B cell (primary cell): ENCODE results near the gene GADD45G. TPM values are rescaled to one million over a fixed set of nuclear protein-coding genes. Genes with fewer than 3 reads are reported as not detected.

Experiments used
- ATAC-seq: fragments of 200-7000 bp; cut with Tn5 transposase; one replicate; pipeline ENCODE4 v1.10.0; 2021; ENCODE audit warnings: low read depth, mild to moderate bottlenecking, moderate number of reproducible peaks, moderate library complexity
- CTCF ChIA-PET: fragments of 350-600 bp; sonication (Branson Sonifier 250); formaldehyde crosslinking; loops from one replicate; lab custom pipeline; 2021; ENCODE audit warnings: antibody characterized with exemption, inconsistent platforms; lab: Charles Lee
- POLR2A ChIA-PET: fragments of 350-600 bp; sonication (Branson Sonifier 250); formaldehyde crosslinking; loops from one replicate; lab custom pipeline; 2021; ENCODE audit warnings: antibody characterized with exemption; lab: Charles Lee
- DNase-seq: peaks from one replicate; pipeline ENCODE4 v3.0.0; 2013
- H2AFZ ChIP-seq: 2 replicates; pipeline ENCODE4 v1.6.1; 2012; ENCODE audit warnings: mild to moderate bottlenecking, low read depth, low read length; ENCODE audit not compliant: insufficient read depth, poor library complexity, severe bottlenecking
- H3K27ac ChIP-seq, 2 donors: 1 replicate in 1 of 2; 2 replicates in 1 of 2; pipeline ENCODE4 v1.5.1; 2012 to 2013; ENCODE audit warnings: low read length in 2 of 2, mild to moderate bottlenecking in 2 of 2, moderate library complexity in 1 of 2
- H3K27me3 ChIP-seq, 4 experiments: fragments of 200-600 bp in 1 of 4; sonication (generic) in 1 of 4; replicated peaks in 1 of 4; 1 replicate in 2 of 4; 2 replicates in 2 of 4; pipeline versions ENCODE4 v1.6.1 to v1.7.0; 2013 to 2016; ENCODE audit warnings: low read length in 3 of 4, mild to moderate bottlenecking in 2 of 4, mixed read lengths in 1 of 4, moderate library complexity in 1 of 4; ENCODE audit not compliant: insufficient read depth in 4 of 4, control insufficient read depth in 3 of 4; ENCODE audit errors: control extremely low read depth in 1 of 4
- H3K36me3 ChIP-seq, 2 experiments: replicated peaks in 1 of 2; 1 replicate in 1 of 2; 2 replicates in 1 of 2; pipeline versions ENCODE4 v1.6.1 to v1.7.1; 2013; ENCODE audit warnings: low read length in 1 of 2; ENCODE audit not compliant: insufficient read depth in 2 of 2, control insufficient read depth in 1 of 2; ENCODE audit errors: control extremely low read depth in 1 of 2, extremely low read depth in 1 of 2
- H3K4me1 ChIP-seq, 2 donors: fragments of 200-600 bp in 1 of 2; sonication (generic) in 1 of 2; 1 replicate in 1 of 2; 2 replicates in 1 of 2; pipeline versions ENCODE4 v1.5.1 to v1.6.1; 2013 to 2017; ENCODE audit warnings: low read length in 2 of 2; ENCODE audit not compliant: control insufficient read depth in 2 of 2, insufficient read depth in 2 of 2
- H3K4me2 ChIP-seq: replicated peaks from 2 replicates; pipeline ENCODE3; 2012; ENCODE audit warnings: mild to moderate bottlenecking, low read depth, low read length; ENCODE audit not compliant: poor library complexity, severe bottlenecking
- H3K4me3 ChIP-seq, 5 experiments: fragments of 200-600 bp in 1 of 5; sonication (generic) in 1 of 5; 1 replicate in 3 of 5; 2 replicates in 2 of 5; pipeline versions ENCODE4 v1.5.1 to v1.7.0; 2011 to 2016; ENCODE audit warnings: low read length in 4 of 5, mild to moderate bottlenecking in 4 of 5, low read depth in 2 of 5, control low read depth in 1 of 5, moderate library complexity in 1 of 5; ENCODE audit not compliant: insufficient read depth in 1 of 5; ENCODE audit errors: control extremely low read depth in 1 of 5, extremely low read depth in 1 of 5
- H3K79me2 ChIP-seq: fragments of 200-600 bp; sonication (generic); one replicate; pipeline ENCODE4 v1.6.0; 2016; ENCODE audit warnings: low read length; ENCODE audit not compliant: control insufficient read depth, insufficient read depth
- H3K9ac ChIP-seq: fragments of 200-600 bp; sonication (generic); 2 replicates; pipeline ENCODE4 v1.6.1; 2017; ENCODE audit warnings: mild to moderate bottlenecking, low read length, moderate library complexity
- H3K9me3 ChIP-seq, 3 donors: one replicate each; pipeline versions ENCODE4 v1.6.1 to v1.7.1; 2013; ENCODE audit warnings: low read length in 2 of 3; ENCODE audit not compliant: control insufficient read depth in 2 of 3, insufficient read depth in 1 of 3; ENCODE audit errors: control extremely low read depth in 1 of 3
- H4K20me1 ChIP-seq: 2 replicates; pipeline ENCODE4 v1.6.0; 2012; ENCODE audit warnings: mild to moderate bottlenecking, low read length; ENCODE audit not compliant: insufficient read depth, control insufficient read depth, poor library complexity, severe bottlenecking
- H3K27ac Mint-ChIP-seq: one replicate; pipeline ENCODE4 v1.8.0; 2021; ENCODE audit warnings: mixed read lengths
- H3K27me3 Mint-ChIP-seq: one replicate; pipeline ENCODE4 v1.8.0; 2021; ENCODE audit warnings: mixed read lengths
- H3K4me1 Mint-ChIP-seq: one replicate; pipeline ENCODE4 v1.8.0; 2021; ENCODE audit warnings: mixed read lengths
- H3K4me3 Mint-ChIP-seq: one replicate; pipeline ENCODE4 v1.8.0; 2021; ENCODE audit warnings: mixed read lengths
- H3K9me3 Mint-ChIP-seq: one replicate; pipeline ENCODE4 v1.8.0; 2022; ENCODE audit warnings: mixed read lengths; ENCODE audit not compliant: insufficient read depth
- EZH2 ChIP-seq: IDR thresholded peaks from 2 replicates; pipeline ENCODE4 v1.6.1; 2012; ENCODE audit warnings: borderline replicate concordance, low read depth, mild to moderate bottlenecking, moderate library complexity, low read length; ENCODE audit not compliant: insufficient read depth, poor library complexity, severe bottlenecking
- WGBS: methylation state at CpG from one replicate; pipeline ENCODE4 v1.1.5; 2013; ENCODE audit warnings: missing lambda C conversion rate; ENCODE audit not compliant: insufficient coverage; 5-methylcytosine and 5-hydroxymethylcytosine counted together
- intact Hi-C: fragments of 100-400 bp; cut with micrococcal nuclease; formaldehyde crosslinking; loops from one replicate; pipeline ENCODE4 v1.10.0; 2022
- polyA plus RNA-seq: library from polyadenylated mRNA; depleted of rRNA; stranded (reverse); fragments of >200 nt; gene quantifications from 2 replicates; pipeline ENCODE4 v1.2.3, GENCODE V29; 2012
- total RNA-seq, 2 donors: library from RNA; stranded (reverse); fragments of 120-200 nt in 1 of 2; gene quantifications; 1 replicate in 1 of 2; 2 replicates in 1 of 2; pipeline versions ENCODE4 v1.2.3 to v1.2.4, GENCODE V29; 2013 to 2022
- TF ChIP-seq, protein P1 (sequence below): fragments of 200-600 bp; IDR thresholded peaks from one replicate; pipeline ENCODE4 v1.8.0; 2022; ENCODE audit warnings: antibody characterized with exemption, mild to moderate bottlenecking

The GADD45G gene
- total and polyA plus RNA-seq, 2 donors (not counting 1 experiment from before 2014, with no cell fraction given): 4.3 to 5.9 TPM

DNA sequence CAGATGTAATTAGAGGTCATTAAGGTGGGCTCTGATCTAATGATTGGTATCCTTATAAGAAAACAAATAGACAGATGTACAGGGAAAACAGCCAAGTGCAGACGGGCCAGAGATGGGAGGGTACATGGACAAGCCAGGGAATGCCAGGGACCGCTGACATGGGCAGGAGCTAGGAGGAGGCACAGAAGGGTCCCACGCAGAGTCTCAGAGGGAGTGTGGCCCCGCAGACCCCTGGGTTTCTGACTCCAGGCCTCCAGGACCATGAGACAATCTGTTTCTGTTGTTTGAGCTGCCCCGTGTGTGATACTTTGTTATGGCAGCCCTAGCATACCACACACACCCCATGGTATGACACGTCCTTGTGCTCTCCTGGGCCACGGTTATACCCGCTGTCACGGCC, 29.1 kb downstream of the GADD45G start:
- no peaks in the 10 kb centered on the region for H3K9me3 ChIP-seq
- WGBS: 93% methylated on average over 8 of the region's 9 CpGs
- no peaks in the 10 kb centered on the region for H3K4me1 ChIP-seq
- no peaks in the 10 kb centered on the region for H3K27me3 Mint-ChIP-seq
- ChIA-PET POLR2A (no interaction called here), CTCF (no interaction called here)
- no peak for ATAC-seq
- no peak overlapping the region for H3K4me3 Mint-ChIP-seq
- no peak overlapping the region for H3K27ac ChIP-seq
- intact Hi-C loops: no loop called here
- H3K27me3 ChIP-seq: peaks cover 0 to 2% (median 0%) of the 10 kb centered on the region in 4 experiments
- H2AFZ ChIP-seq: no peak overlapping the region
- no peak overlapping the region for H3K27ac Mint-ChIP-seq
- no peak overlapping the region for H3K4me2 ChIP-seq
- H3K4me1 Mint-ChIP-seq: no peaks in the 10 kb centered on the region
- no peak overlapping the region for H3K9ac ChIP-seq
- H3K9me3 Mint-ChIP-seq: no peaks in the 10 kb centered on the region
- H3K79me2 ChIP-seq: no peaks in the 10 kb centered on the region
- TF ChIP-seq EZH2: no peak
- TF ChIP-seq, protein P1, sequence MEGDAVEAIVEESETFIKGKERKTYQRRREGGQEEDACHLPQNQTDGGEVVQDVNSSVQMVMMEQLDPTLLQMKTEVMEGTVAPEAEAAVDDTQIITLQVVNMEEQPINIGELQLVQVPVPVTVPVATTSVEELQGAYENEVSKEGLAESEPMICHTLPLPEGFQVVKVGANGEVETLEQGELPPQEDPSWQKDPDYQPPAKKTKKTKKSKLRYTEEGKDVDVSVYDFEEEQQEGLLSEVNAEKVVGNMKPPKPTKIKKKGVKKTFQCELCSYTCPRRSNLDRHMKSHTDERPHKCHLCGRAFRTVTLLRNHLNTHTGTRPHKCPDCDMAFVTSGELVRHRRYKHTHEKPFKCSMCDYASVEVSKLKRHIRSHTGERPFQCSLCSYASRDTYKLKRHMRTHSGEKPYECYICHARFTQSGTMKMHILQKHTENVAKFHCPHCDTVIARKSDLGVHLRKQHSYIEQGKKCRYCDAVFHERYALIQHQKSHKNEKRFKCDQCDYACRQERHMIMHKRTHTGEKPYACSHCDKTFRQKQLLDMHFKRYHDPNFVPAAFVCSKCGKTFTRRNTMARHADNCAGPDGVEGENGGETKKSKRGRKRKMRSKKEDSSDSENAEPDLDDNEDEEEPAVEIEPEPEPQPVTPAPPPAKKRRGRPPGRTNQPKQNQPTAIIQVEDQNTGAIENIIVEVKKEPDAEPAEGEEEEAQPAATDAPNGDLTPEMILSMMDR: no peak
- H3K36me3 ChIP-seq: no peaks in the 10 kb centered on the region
- DNase-seq: no peak
- no peak overlapping the region for H3K4me3 ChIP-seq
- no peaks in the 10 kb centered on the region for H4K20me1 ChIP-seq

DNA sequence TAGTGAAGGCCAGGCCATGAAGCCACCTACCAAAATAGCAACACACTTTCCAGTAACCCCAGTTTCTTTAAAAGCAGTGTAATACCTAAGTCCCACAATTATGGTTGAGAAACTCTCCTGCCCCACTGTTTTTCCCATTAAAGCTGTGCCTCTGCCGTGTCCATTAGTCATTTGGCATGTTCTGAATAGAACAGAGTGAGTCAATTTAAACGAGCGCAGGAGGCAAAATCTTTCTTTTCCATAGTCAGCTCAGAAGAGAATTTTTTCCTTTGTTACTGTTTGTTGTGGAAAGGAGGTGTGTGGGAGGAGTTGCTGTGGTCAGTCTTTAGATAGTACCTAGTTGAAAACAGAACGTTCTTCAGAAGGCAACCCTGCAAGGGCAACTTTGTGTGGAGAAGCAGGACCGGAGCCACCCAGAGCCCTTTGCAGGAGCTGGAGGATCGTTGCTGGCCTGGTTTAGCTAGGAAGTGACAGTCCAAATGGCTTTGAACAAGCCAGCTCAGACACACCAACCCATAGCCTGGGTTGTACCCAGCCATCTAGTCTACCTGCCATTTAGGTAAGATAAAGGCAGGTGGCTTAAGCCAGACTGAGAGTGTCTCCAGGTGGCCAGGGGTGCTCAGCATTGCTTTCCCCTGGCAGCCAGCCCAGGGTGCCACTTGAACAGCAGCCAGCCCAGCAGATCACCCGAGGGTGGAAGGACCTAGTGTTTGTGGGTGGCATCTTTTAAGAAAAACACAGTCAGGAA, 30.4 kb downstream of the GADD45G start:
- POLR2A ChIA-PET: no interaction called here
- Histone ChIP-seq H3K9ac (no peak overlapping the region), H2AFZ (no peak overlapping the region), H4K20me1 (no peaks in the 10 kb centered on the region), H3K9me3 (no peaks in the 10 kb centered on the region), H3K4me1 (no peaks in the 10 kb centered on the region), H3K27me3 (peaks cover 0 to 2% (median 0%) of the 10 kb centered on the region in 4 experiments), H3K27ac (no peak overlapping the region), H3K79me2 (no peaks in the 10 kb centered on the region), H3K4me3 (no peak overlapping the region), H3K4me2 (no peak overlapping the region), H3K36me3 (no peaks in the 10 kb centered on the region)
- ATAC-seq (no peak), DNase-seq (no peak)
- CTCF ChIA-PET: no interaction called here
- no peak overlapping the region for H3K4me3 Mint-ChIP-seq
- no peak overlapping the region for H3K27ac Mint-ChIP-seq
- TF ChIP-seq, protein P1: no peak
- TF ChIP-seq EZH2: no peak
- no peaks in the 10 kb centered on the region for H3K9me3 Mint-ChIP-seq
- H3K4me1 Mint-ChIP-seq: no peaks in the 10 kb centered on the region
- WGBS: 97% methylated on average over 4 of the region's 7 CpGs
- intact Hi-C loops: no loop called here
- H3K27me3 Mint-ChIP-seq: no peaks in the 10 kb centered on the region
